Astrocyte (in vitro differentiated cells and primary cell): ENCODE data around the gene BASP1. TPM values are rescaled to one million over a fixed set of nuclear protein-coding genes. Genes with fewer than 3 reads are reported as not detected.

ENCODE experiments used
- DNase-seq: peaks from one replicate; pipeline ENCODE4 v3.0.0-alpha.2; 2010; ENCODE audit warnings: low read depth
- FAIRE-seq: peaks from 2 replicates; lab custom pipeline; 2011; peaks lifted over from hg19 to GRCh38; lab: Jason Lieb, UNC
- H2AFZ ChIP-seq: 2 replicates; pipeline ENCODE4 v1.6.0; 2012; ENCODE audit warnings: low read depth, low read length, inconsistent platforms
- H3K27ac ChIP-seq: 2 replicates; pipeline ENCODE4 v1.5.1; 2011; ENCODE audit warnings: low read depth, low read length, inconsistent platforms
- H3K27me3 ChIP-seq: 2 replicates; pipeline ENCODE4 v1.6.0; 2011; ENCODE audit warnings: low read length, inconsistent platforms; ENCODE audit not compliant: insufficient read depth
- H3K36me3 ChIP-seq: 2 replicates; pipeline ENCODE4 v1.5.1; 2011; ENCODE audit warnings: low read length, inconsistent platforms; ENCODE audit not compliant: insufficient read depth
- H3K4me1 ChIP-seq: 2 replicates; pipeline ENCODE4 v1.5.1; 2011; ENCODE audit warnings: low read length, inconsistent platforms; ENCODE audit not compliant: insufficient read depth
- H3K4me2 ChIP-seq: 2 replicates; pipeline ENCODE4 v1.6.0; 2012; ENCODE audit warnings: low read length, inconsistent platforms
- H3K4me3 ChIP-seq: 2 replicates; pipeline ENCODE4 v1.5.1; 2011; ENCODE audit warnings: low read depth, mild to moderate bottlenecking, low read length, inconsistent platforms; ENCODE audit not compliant: insufficient read depth
- H3K79me2 ChIP-seq: 2 replicates; pipeline ENCODE4 v1.6.0; 2012; ENCODE audit warnings: mild to moderate bottlenecking, low read length, inconsistent platforms; ENCODE audit not compliant: insufficient read depth
- H3K9ac ChIP-seq: 2 replicates; pipeline ENCODE4 v1.6.0; 2012; ENCODE audit warnings: mild to moderate bottlenecking, low read length, inconsistent platforms
- H3K9me3 ChIP-seq: 2 replicates; pipeline ENCODE4 v1.5.1; 2012; ENCODE audit warnings: low read depth, mild to moderate bottlenecking, low read length, inconsistent platforms; ENCODE audit not compliant: insufficient read depth
- H4K20me1 ChIP-seq: 2 replicates; pipeline ENCODE4 v1.6.0; 2012; ENCODE audit warnings: low read length, inconsistent platforms; ENCODE audit not compliant: insufficient read depth
- H3K27ac Mint-ChIP-seq: one replicate; pipeline ENCODE4 v1.8.0; 2021; ENCODE audit warnings: mild to moderate bottlenecking, mixed read lengths; ENCODE audit not compliant: unreplicated experiment
- H3K27me3 Mint-ChIP-seq: one replicate; pipeline ENCODE4 v1.8.0; 2021; ENCODE audit warnings: low read depth, mixed read lengths; ENCODE audit not compliant: unreplicated experiment
- H3K36me3 Mint-ChIP-seq: one replicate; pipeline ENCODE4 v1.8.0; 2021; ENCODE audit warnings: low read depth, mixed read lengths; ENCODE audit not compliant: unreplicated experiment
- H3K4me1 Mint-ChIP-seq: one replicate; pipeline ENCODE4 v1.8.0; 2021; ENCODE audit warnings: low read depth, mixed read lengths; ENCODE audit not compliant: unreplicated experiment
- H3K4me3 Mint-ChIP-seq: one replicate; pipeline ENCODE4 v1.8.0; 2021; ENCODE audit warnings: mild to moderate bottlenecking, moderate library complexity, mixed read lengths; ENCODE audit not compliant: unreplicated experiment
- H3K9me3 Mint-ChIP-seq: one replicate; pipeline ENCODE4 v1.8.0; 2021; ENCODE audit warnings: mild to moderate bottlenecking, mixed read lengths; ENCODE audit not compliant: unreplicated experiment
- EZH2 ChIP-seq: IDR thresholded peaks from 2 replicates; pipeline ENCODE4 v1.6.1; 2012; ENCODE audit warnings: mild to moderate bottlenecking, low read length, inconsistent platforms; ENCODE audit not compliant: insufficient read depth
- total RNA-seq: library from RNA; stranded (reverse); gene quantifications from 2 replicates; pipeline ENCODE4 v1.2.1, GENCODE V29; 2021
- TF ChIP-seq, protein P1 (sequence below): IDR thresholded peaks from 2 replicates; pipeline ENCODE4 v1.5.1; 2011; ENCODE audit warnings: low read depth, mild to moderate bottlenecking, inconsistent platforms, low read length, moderate library complexity; ENCODE audit not compliant: insufficient read depth

The BASP1 gene
- total RNA-seq, 1 donor from 2014 or later = 273 TPM

DNA sequence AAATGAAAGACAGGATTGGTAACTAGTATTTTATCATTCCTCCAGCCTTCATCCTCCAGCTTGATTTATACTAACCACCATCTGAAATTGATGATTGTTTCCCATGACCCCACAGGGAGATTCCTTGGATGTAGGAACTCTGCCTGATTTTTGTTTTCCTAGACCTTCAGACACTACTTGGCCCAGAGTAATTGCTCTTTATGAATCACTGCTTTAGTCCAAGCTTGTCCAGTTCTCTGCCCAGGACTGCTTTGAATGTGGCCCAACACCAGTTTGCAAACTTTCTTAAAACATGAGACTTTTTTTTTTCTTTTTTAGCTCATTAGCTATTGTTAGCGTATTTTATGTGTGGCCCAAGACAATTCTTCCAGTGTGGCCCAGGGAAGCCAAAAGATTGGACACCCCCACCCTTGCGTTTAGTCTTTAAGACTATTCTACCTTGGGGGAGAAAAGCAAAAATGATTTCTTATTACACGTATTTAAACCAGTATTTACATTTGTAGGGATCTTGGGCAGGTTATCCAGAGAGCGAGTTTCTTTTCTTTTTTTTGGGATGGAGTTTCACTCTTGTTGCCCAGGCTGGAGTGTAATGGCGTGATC lies 18.4 kb downstream of the BASP1 start:
- Histone ChIP-seq H2AFZ (no peak overlapping the region), H3K36me3 (peaks cover 24% of the 10 kb centered on the region), H3K9ac (peak overlapping the region; percentile 23), H3K79me2 (peaks cover 98% of the 10 kb centered on the region), H3K9me3 (no peaks in the 10 kb centered on the region), H3K4me3 (no peak overlapping the region), H3K4me2 (peak overlapping the region; percentile 37), H4K20me1 (peaks cover 82% of the 10 kb centered on the region), H3K27ac (no peak overlapping the region), H3K27me3 (no peaks in the 10 kb centered on the region), H3K4me1 (peaks cover 40% of the 10 kb centered on the region)
- Mint-ChIP-seq H3K36me3 (peaks cover 17% of the 10 kb centered on the region), H3K27ac (no peak overlapping the region), H3K9me3 (no peaks in the 10 kb centered on the region), H3K4me1 (peaks cover 56% of the 10 kb centered on the region), H3K27me3 (no peaks in the 10 kb centered on the region), H3K4me3 (no peak overlapping the region)
- TF ChIP-seq EZH2 = no peak
- TF ChIP-seq, protein P1, sequence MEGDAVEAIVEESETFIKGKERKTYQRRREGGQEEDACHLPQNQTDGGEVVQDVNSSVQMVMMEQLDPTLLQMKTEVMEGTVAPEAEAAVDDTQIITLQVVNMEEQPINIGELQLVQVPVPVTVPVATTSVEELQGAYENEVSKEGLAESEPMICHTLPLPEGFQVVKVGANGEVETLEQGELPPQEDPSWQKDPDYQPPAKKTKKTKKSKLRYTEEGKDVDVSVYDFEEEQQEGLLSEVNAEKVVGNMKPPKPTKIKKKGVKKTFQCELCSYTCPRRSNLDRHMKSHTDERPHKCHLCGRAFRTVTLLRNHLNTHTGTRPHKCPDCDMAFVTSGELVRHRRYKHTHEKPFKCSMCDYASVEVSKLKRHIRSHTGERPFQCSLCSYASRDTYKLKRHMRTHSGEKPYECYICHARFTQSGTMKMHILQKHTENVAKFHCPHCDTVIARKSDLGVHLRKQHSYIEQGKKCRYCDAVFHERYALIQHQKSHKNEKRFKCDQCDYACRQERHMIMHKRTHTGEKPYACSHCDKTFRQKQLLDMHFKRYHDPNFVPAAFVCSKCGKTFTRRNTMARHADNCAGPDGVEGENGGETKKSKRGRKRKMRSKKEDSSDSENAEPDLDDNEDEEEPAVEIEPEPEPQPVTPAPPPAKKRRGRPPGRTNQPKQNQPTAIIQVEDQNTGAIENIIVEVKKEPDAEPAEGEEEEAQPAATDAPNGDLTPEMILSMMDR = no peak
- FAIRE-seq (no peak), DNase-seq (peak; percentile 85)

DNA sequence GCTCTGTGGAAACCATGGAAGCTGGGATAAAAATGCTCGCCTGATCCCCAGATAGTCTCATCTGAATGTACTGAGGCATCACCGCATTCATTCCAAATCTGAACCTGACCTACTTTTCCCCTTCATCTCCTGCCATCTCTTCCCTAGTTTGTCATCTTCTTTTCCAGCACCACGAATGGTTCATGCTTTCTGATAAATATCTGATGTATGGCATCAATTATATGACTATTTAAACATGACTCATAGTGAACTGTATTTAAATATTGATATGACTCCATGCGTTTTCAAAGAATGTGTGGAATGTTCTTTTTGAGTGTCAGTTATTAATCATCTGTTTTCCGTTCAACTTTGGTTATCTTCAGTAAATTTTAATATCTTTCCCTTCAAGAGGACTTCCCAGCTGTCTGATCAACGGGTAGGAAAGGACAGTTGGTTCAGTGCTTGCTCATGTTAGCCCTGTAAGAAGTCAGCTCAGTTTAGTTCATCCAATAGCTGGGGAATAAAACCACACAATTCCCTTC lies 21.1 kb downstream of the BASP1 start:
- Mint-ChIP-seq H3K27me3 (no peaks in the 10 kb centered on the region), H3K4me1 (peaks cover 56% of the 10 kb centered on the region), H3K9me3 (no peaks in the 10 kb centered on the region), H3K27ac (peak overlapping the region; percentile 15), H3K4me3 (no peak overlapping the region), H3K36me3 (peaks cover 10% of the 10 kb centered on the region)
- Histone ChIP-seq H3K79me2 (peaks cover 98% of the 10 kb centered on the region), H3K27ac (peak overlapping the region; percentile 79), H3K4me3 (peak overlapping the region; percentile 31), H3K4me1 (peaks cover 45% of the 10 kb centered on the region), H3K9ac (peak overlapping the region; percentile 44), H3K9me3 (no peaks in the 10 kb centered on the region), H2AFZ (no peak overlapping the region), H3K36me3 (peaks cover 4% of the 10 kb centered on the region), H3K4me2 (peak overlapping the region; percentile 68), H3K27me3 (no peaks in the 10 kb centered on the region), H4K20me1 (peaks cover 83% of the 10 kb centered on the region)
- no peak for FAIRE-seq
- peak; percentile 83 for DNase-seq
- TF ChIP-seq, protein P1 = no peak

DNA sequence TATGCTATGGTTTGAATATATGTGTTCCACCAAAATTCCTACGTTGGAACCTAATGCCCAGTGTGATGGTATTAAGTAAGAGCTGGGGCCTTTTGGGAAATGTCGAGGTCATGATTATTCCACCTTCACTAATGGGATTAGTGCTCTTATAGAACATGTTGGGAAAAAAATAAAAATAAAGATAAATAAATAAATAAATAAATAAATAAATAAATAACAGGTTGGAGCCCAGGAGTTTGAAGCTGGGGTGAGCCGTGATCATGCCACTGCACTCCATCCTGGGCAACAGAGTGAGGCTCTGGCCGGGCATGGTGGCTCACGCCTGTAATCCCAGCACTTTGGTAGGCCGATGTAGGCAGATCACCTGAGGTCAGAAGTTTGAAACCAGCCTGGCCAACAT lies 22.5 kb downstream of the BASP1 start:
- TF ChIP-seq, protein P1 = no peak
- no peak for TF ChIP-seq EZH2
- Histone ChIP-seq H3K27me3 (no peaks in the 10 kb centered on the region), H3K4me3 (no peak overlapping the region), H3K36me3 (peaks cover 2% of the 10 kb centered on the region), H2AFZ (no peak overlapping the region), H3K27ac (no peak overlapping the region), H3K9ac (no peak overlapping the region), H3K4me1 (peaks cover 44% of the 10 kb centered on the region), H3K79me2 (peaks cover 98% of the 10 kb centered on the region), H3K9me3 (no peaks in the 10 kb centered on the region), H3K4me2 (no peak overlapping the region), H4K20me1 (peaks cover 80% of the 10 kb centered on the region)
- no peaks in the 10 kb centered on the region for H3K9me3 Mint-ChIP-seq
- no peak for FAIRE-seq
- no peaks in the 10 kb centered on the region for H3K27me3 Mint-ChIP-seq
- DNase-seq = no peak
- peak overlapping the region; percentile 17 for H3K27ac Mint-ChIP-seq
- no peak overlapping the region for H3K4me3 Mint-ChIP-seq
- H3K4me1 Mint-ChIP-seq = peaks cover 57% of the 10 kb centered on the region
- peaks cover 8% of the 10 kb centered on the region for H3K36me3 Mint-ChIP-seq
